ENCODE data around the gene IRF6. TPM values are rescaled to one million over a fixed set of nuclear protein-coding genes. Genes with fewer than 3 reads are reported as not detected.

Gene IRF6
- total and polyA plus RNA-seq, 11 donors, result 1.5 to 99.4 (median 41.9) TPM

GRCh38 chr1:209845408-209845725 lies 39.4 kb upstream of the IRF6 start:
- TF ChIP-seq POLR2A (IDR thresholded peaks at IDR 0.05), result no peak
- TF ChIP-seq, protein P1, sequence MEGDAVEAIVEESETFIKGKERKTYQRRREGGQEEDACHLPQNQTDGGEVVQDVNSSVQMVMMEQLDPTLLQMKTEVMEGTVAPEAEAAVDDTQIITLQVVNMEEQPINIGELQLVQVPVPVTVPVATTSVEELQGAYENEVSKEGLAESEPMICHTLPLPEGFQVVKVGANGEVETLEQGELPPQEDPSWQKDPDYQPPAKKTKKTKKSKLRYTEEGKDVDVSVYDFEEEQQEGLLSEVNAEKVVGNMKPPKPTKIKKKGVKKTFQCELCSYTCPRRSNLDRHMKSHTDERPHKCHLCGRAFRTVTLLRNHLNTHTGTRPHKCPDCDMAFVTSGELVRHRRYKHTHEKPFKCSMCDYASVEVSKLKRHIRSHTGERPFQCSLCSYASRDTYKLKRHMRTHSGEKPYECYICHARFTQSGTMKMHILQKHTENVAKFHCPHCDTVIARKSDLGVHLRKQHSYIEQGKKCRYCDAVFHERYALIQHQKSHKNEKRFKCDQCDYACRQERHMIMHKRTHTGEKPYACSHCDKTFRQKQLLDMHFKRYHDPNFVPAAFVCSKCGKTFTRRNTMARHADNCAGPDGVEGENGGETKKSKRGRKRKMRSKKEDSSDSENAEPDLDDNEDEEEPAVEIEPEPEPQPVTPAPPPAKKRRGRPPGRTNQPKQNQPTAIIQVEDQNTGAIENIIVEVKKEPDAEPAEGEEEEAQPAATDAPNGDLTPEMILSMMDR (IDR thresholded peaks at IDR 0.05), result no peak
- peaks cover 0 to 97% (median 81%) of the 10 kb centered on the region in 9 donors for H3K36me3 ChIP-seq
- intact Hi-C loops (cut with DNase I), result no loop called here
- H3K4me3 ChIP-seq, result no peak overlapping the region
- no peak overlapping the region for H3K27ac ChIP-seq
- DNase-seq (no peak), ATAC-seq (peak in 2 of 4 donors; percentile 20 to 66)
- peaks cover 0 to 9% (median 0%) of the 10 kb centered on the region in 12 donors for H3K4me1 ChIP-seq
- H3K9me3 ChIP-seq, result no peaks in the 10 kb centered on the region
- H3K27me3 ChIP-seq, result no peaks in the 10 kb centered on the region
- WGBS, 4 donors, result 46 to 63% (median 53%) methylated on average over 1 of the region's 1 CpG

DNA sequence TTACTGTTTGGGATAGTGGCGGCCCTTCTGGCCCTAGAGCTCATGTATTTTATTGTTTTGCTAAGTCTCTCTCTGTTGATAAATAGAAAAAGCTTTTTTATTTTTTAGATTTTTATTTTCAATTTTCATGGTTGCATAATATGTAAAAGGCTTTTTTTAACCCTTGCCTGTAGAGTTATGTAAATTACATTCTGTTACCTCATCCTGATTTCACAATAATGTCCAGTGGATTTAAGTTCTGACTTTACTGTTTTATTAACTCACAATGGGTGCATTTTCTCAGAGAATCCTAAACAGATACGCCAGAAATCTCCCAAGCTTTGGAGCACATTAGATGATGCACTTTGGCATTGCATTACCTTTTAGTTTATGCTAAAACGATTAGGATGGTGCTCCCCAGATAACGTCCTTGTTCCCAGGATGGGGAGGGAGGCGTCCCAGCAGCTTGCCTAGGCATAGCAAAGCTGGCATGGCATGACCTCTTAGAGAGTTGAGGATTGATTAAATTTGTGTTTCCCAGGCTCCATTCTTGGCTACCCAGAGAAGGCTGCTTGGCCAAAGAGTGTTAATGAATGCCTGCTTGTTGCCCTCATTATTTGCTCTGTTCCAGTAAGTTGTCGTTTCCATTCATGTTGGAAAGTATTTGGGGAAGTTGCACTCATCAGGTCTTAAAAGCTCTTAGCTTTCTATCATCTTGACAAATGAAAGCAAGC lies 38.9 kb upstream of the IRF6 start:
- TF ChIP-seq POLR2A (IDR thresholded peaks at IDR 0.05), result no peak
- TF ChIP-seq, protein P1 (IDR thresholded peaks at IDR 0.05), result no peak
- intact Hi-C loops (cut with DNase I), result no loop called here
- peak in 2 of 4 donors; percentile 26 for ATAC-seq

GRCh38 chr1:209840611-209841010 lies 34.7 kb upstream of the IRF6 start:
- TF ChIP-seq, protein P1 (IDR thresholded peaks at IDR 0.05), result no peak
- TF ChIP-seq POLR2A (IDR thresholded peaks at IDR 0.05), result no peak
- Histone ChIP-seq H3K4me3 (no peak overlapping the region), H3K4me1 (peaks cover 0 to 16% (median 0%) of the 10 kb centered on the region in 12 donors), H3K36me3 (peaks cover 2 to 100% (median 93%) of the 10 kb centered on the region in 9 donors), H3K9me3 (no peaks in the 10 kb centered on the region), H3K27me3 (no peaks in the 10 kb centered on the region), H3K27ac (peak overlapping the region in 2 of 12 donors; percentile 11 to 14)
- 90 to 93% (median 91%) methylated on average over 5 of the region's 5 CpGs for WGBS, 4 donors
- ATAC-seq (no peak), DNase-seq (no peak)
- intact Hi-C loops (cut with DNase I), result no loop called here

More for the DNA sequence above, 38.9 kb upstream of the IRF6 start:
- Histone ChIP-seq H3K9me3 (no peaks in the 10 kb centered on the region), H3K27ac (no peak overlapping the region), H3K4me3 (no peak overlapping the region), H3K36me3 (peaks cover 0 to 99% (median 81%) of the 10 kb centered on the region in 9 donors), H3K4me1 (peaks cover 0 to 9% (median 0%) of the 10 kb centered on the region in 12 donors), H3K27me3 (no peaks in the 10 kb centered on the region)
- DNase-seq, result no peak
- WGBS, 4 donors, result 60 to 73% (median 67%) methylated on average over 6 of the region's 6 CpGs

DNA sequence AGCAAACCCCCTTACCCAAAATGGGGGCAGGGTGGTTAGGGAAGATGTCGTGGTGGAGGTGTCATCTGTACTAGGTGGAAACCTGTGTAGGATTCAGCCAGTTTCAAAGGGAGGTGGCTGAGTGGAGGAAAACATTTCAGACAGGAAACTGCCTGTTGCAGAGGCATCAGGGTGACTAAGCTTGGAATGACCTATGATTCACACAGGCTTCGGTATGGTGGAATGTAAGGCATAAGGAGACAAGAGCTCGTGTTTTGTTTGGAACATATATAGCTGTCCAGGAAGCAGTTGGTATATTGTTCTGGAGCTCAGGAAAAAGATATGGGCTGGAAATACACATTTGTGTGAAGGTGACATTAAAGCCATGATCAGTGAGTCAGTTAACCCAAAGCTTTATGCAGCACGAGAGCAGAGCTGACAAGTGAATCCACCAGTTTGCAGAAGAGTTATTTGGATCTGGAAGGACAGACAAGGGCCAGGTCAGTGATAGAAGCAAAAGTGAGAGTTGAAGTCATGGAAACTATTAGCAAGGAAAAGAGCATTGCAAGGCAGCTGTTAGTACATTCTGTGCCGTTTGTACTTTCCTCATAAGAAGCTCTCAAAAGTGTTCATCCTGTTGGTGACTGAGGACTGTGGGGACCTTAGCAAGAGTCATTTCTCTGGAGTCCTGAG lies 34.1 kb upstream of the IRF6 start:
- intact Hi-C loops (cut with DNase I), result loop anchor here in 1 of 10 donors (10.0 kb wide), 1 partner anchor 1405 kb away; no protein-coding TSS in a partner anchor
- peak in 2 of 4 donors; percentile 48 to 53 for ATAC-seq
- H3K36me3 ChIP-seq, result peaks cover 2 to 100% (median 94%) of the 10 kb centered on the region in 9 donors
- DNase-seq, result no peak
- H3K27me3 ChIP-seq, result no peaks in the 10 kb centered on the region
- TF ChIP-seq, protein P1 (IDR thresholded peaks at IDR 0.05), result no peak
- no peak for TF ChIP-seq POLR2A (IDR thresholded peaks at IDR 0.05)
- H3K4me1 ChIP-seq, result peaks cover 0 to 16% (median 0%) of the 10 kb centered on the region in 12 donors
- H3K4me3 ChIP-seq, result no peak overlapping the region
- WGBS, 4 donors, result 57 to 73% (median 70%) methylated on average over 5 of the region's 5 CpGs
- peak overlapping the region in 2 of 12 donors; percentile 11 to 21 for H3K27ac ChIP-seq
- H3K9me3 ChIP-seq, result no peaks in the 10 kb centered on the region
